ENCODE measurements around the gene GINS1. TPM values are rescaled to one million over a fixed set of nuclear protein-coding genes. Genes with fewer than 3 reads are reported as not detected.
A peak's percentile ranks its signal among the peaks of the same experiment; 100 is the strongest.
"Not testable (repeated sequence)": the region's sequence is repeated elsewhere in the genome, so short reads cannot be mapped to it uniquely, and the experiment has no call there.

Gene GINS1
- total and polyA plus RNA-seq, 11 donors = 0.15 to 3.1 (median 0.36) TPM

GRCh38 chr20:25471020-25471419 is 63.5 kb downstream of the GINS1 start:
- H3K4me1 ChIP-seq = no peaks in the 10 kb centered on the region
- H3K36me3 ChIP-seq = peaks cover 0 to 29% (median 3%) of the 10 kb centered on the region in 9 donors
- ATAC-seq (no peak), DNase-seq (no peak)
- H3K4me3 ChIP-seq = no peak overlapping the region
- H3K9me3 ChIP-seq = no peaks in the 10 kb centered on the region
- no peak for TF ChIP-seq POLR2A (IDR thresholded peaks at IDR 0.05)
- no peak for TF ChIP-seq CTCF (IDR thresholded peaks at IDR 0.05)
- no peak overlapping the region for H3K27ac ChIP-seq
- intact Hi-C loops (cut with DNase I) = no loop called here
- no peaks in the 10 kb centered on the region for H3K27me3 ChIP-seq
- WGBS, 4 donors = 92 to 100% (median 96%) methylated on average over 7 of the region's 7 CpGs

GRCh38 chr20:25473297-25473696 is 65.8 kb downstream of the GINS1 start:
- H3K27ac ChIP-seq; DNase-seq; ATAC-seq; H3K4me3 ChIP-seq; intact Hi-C loops (cut with DNase I); H3K27me3 ChIP-seq; H3K4me1 ChIP-seq; H3K9me3 ChIP-seq: not testable (repeated sequence)
- WGBS, 4 donors = 88 to 98% (median 92%) methylated on average over 2 of the region's 2 CpGs
- H3K36me3 ChIP-seq = peaks cover 0 to 19% (median 0%) of the 10 kb centered on the region in 9 donors

GRCh38 chr20:25476106-25477013 is 68.9 kb downstream of the GINS1 start:
- ATAC-seq (no peak), DNase-seq (peak in 1 of 5 donors; percentile 51)
- intact Hi-C loops (cut with DNase I) = no loop called here
- H3K27ac ChIP-seq = no peak overlapping the region
- H3K36me3 ChIP-seq = peaks cover 0 to 22% (median 0%) of the 10 kb centered on the region in 9 donors
- 92 to 96% (median 94%) methylated on average over 40 to 52 of the region's 52 CpGs for WGBS, 4 donors
- no peaks in the 10 kb centered on the region for H3K4me1 ChIP-seq
- no peaks in the 10 kb centered on the region for H3K27me3 ChIP-seq
- H3K9me3 ChIP-seq = no peaks in the 10 kb centered on the region
- H3K4me3 ChIP-seq = no peak overlapping the region
- TF ChIP-seq POLR2A (IDR thresholded peaks at IDR 0.05) (no peak), CTCF (IDR thresholded peaks at IDR 0.05) (no peak)

- no peaks in the 10 kb centered on the region for H3K9me3 ChIP-seq
- H3K4me1 ChIP-seq = no peaks in the 10 kb centered on the region
- peak in 2 of 5 donors; percentile 17 to 50 for DNase-seq
- WGBS, 4 donors = 94 to 96% (median 95%) methylated on average over 28 of the region's 28 CpGs
- no peaks in the 10 kb centered on the region for H3K27me3 ChIP-seq
- H3K4me3 ChIP-seq = no peak overlapping the region
- TF ChIP-seq CTCF (IDR thresholded peaks at IDR 0.05) (no peak), POLR2A (IDR thresholded peaks at IDR 0.05) (no peak)
- intact Hi-C loops (cut with DNase I) = no loop called here
- no peak overlapping the region for H3K27ac ChIP-seq
- ATAC-seq = no peak
- H3K36me3 ChIP-seq = peaks cover 0 to 27% (median 0%) of the 10 kb centered on the region in 9 donors
These were observed 69.8 kb downstream of the GINS1 start for GRCh38 chr20:25477014-25477882.
